NCI-H510A (cell line): ENCODE measurements around the gene TET3.
"Not testable (repeated sequence)": the region's sequence is repeated elsewhere in the genome, so short reads cannot be mapped to it uniquely, and the experiment has no call there.

Source experiments
- DNase-seq: peaks from one replicate; lab custom pipeline; 2025; lab: John Stamatoyannopoulos, UW

The TET3 gene

DNA sequence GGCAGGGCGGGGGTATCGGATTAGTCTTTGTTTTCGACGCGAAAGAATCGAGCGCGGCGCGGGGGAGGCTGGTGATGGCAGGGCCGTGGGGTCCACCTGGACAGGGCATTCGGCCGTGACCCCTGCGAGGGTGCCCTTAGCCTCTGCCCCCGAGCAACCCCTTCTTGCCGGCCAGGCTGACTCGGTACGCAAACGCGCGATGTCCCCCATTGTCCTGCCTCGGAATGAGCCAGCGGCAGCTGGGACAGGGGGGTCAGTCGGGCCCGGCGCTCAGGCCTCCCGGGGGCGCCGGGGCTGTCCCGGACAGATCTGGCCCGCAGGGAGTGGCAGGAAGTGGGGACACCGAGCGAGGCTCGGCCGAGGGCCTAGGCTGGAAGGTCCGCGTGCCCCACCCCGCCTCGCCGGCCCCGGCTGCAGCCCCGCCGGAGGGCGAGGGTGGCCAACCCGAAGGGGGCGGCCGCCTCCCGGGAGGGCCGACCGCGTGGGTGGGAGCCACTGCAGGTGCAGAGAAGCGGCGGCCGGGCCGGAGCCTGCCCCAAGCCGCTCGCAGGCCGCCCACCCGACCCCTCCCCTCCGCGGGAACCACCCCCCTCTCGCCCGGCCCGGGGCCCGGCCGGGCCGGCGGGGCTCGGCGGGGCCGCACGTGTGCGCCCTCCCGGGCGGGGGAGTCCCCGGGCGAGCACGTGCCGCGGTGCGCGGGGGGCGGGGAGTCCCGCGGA lies at the start of gene TET3:
Gene TET3 (plus strand): TSS at position 708 of the 719 bp plus-strand sequence. CDS start 1,494 bp downstream, outside the sequence.
- DNase-seq: no peak

DNA sequence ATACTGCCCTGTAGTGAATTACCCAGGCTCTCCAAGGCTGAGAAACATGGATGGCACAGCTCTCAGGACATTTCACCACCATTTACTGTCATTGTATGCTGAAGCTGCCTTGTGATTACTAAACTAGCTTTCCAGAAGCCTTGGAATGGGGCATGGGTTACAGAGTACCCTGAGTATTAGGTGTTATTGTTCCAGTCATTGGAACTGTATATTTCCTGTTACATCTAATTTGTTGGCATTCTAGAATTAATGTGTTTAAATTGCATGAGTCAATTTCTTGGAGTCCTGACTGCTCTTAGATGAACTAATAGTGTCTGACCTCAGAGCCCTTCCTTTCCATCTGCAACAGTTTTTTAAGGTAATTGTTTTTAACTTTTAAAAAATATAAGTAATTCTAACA lies 49.1 kb upstream of the TET3 start:
- no peak for DNase-seq

DNA sequence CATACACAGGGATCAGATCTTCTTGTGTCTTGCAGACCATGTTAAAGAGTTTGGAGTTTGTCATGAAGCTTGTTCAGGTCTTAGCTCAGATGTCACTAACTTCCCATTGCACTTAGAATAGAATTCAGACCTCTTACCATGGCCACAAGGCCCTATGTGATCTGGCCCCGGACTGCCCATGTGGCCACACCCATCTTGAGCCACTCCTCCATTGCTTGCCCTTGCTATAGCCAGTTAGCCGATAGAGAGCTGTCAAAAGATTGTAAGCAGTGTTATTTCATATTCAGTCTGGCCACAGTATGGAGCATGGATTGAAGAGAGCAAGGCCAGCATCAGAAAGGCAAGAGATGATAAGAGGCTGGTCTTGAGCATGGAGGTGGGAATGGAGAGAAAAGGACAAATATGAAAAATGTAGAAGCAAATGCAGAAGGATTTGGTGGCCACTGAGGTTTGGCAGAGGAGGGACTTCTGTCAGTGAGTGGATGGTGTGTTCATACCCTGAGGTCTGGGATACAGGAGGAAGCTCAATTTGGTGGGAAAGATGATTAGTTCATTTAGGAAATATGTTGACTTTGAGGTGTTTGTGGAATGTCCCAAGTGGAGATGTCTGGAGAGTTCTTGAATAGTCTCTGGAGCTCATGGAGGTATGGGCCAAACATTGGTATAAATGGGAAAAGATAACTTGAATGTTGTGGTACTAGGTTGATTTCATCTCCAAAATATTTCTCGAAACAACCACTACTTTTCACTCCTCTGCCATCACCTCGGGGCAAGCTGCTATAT lies 47.4 kb upstream of the TET3 start:
- DNase-seq: no peak

GRCh38 chr2:73937899-73938298 lies 46.8 kb upstream of the TET3 start:
- no peak for DNase-seq

DNA sequence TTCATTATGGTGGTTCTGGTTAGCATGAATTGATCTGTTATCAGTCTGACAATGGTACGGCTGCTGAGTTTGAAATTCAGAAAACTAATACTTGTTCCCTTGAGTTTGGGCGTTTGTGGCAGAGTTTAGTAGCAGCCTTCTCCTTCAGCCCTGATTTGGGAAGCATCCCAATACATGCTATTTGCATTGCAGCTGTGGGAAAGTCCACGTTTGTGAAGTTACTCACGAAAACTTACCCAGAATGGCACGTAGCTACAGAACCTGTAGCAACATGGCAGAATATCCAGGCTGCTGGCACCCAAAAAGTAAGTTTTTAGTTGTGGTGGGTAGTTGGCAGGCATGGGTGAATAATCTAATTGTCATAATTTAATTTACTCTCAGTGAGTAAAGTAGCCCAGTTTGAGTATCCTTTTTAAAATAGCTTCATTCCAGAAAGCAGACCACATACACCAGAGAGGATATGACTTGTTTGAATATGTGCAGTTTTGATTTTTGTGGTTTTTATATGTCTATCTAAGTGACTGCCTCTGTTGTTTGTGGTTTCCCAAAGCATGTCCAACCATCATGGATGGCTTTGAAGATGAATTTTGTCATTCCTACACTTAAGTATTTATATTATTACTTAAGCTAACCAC lies 45.9 kb upstream of the TET3 start:
- no peak for DNase-seq

DNA sequence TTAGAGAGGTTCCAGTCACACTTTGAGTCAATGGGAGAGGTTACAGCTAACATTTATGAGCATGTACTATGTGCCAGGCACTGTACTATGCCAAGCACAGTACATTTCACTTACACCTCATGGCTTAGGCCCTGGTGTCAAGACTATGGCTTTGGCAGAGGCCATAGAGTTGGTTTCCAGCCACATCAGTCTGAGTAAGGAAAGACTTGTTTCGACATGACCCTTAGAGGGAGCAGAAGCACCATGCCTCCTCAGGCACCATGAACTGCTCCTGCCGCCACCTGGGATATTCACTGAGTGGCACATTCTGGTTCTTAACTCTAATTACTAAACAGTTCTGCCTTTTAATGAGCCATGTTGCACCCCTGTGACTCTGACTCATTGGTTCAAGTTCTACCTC lies 45.3 kb upstream of the TET3 start:
- DNase-seq: no peak

DNA sequence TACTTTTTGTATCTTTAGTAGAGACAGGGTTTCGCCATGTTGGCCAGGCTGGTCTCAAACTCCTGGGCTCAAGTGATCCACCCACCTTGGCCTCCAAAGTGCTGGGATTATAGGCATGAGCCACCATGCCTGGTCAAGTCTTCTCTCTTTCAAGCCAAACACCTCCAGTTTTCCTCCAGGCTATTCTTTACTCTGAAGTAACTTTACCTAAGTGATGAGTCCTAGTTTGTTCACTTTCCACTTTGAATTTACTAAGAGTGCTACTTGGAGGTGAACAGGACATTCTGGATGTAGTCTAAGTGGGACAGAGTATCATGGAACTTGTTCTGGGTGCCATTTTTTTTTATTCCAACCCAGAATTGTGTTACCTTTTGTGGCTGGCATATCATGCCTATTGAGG lies 44.6 kb upstream of the TET3 start:
- not testable (repeated sequence) for DNase-seq

GRCh38 chr2:73942664-73943063 lies 42.0 kb upstream of the TET3 start:
- no peak for DNase-seq

DNA sequence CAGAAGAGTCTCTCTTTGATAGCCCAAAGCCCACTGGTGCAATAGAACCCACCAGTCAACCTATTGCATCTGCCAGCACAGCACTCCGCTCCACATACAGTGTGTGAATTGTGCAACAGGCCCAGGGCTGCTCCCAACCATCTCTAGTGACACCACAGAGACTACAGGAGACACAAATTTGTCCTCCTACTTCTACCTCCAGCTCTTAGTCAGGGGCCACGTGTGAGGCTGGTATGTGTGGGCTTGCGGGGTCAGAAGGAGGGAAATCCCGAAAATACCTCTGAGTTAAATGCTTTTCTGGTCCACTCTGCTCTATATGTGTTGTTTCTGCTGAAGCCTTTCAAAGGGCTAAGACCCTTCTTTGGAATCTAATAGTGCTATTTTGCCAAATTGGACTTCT lies 40.0 kb upstream of the TET3 start:
- DNase-seq: no peak

DNA sequence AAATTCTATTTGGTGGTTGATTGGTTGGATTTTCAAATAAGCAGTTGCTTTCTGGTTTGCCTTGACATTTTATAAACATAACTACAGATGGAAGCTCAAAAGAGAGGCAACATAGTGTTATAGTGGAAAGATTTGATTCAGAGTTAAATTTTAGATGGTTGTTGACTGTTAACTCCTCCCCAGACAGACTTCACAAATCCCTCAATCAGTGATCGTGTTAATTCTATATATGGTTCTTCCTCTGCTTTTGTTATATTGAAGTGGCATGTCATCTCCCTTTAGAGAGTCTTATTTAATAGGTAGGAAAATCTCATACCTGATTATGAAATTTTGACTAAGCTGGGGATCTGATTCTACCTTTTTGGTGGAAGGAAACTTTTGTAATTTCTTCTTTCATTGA lies 38.5 kb upstream of the TET3 start:
- no peak for DNase-seq

GRCh38 chr2:73946666-73947065 lies 38.0 kb upstream of the TET3 start:
- no peak for DNase-seq

DNA sequence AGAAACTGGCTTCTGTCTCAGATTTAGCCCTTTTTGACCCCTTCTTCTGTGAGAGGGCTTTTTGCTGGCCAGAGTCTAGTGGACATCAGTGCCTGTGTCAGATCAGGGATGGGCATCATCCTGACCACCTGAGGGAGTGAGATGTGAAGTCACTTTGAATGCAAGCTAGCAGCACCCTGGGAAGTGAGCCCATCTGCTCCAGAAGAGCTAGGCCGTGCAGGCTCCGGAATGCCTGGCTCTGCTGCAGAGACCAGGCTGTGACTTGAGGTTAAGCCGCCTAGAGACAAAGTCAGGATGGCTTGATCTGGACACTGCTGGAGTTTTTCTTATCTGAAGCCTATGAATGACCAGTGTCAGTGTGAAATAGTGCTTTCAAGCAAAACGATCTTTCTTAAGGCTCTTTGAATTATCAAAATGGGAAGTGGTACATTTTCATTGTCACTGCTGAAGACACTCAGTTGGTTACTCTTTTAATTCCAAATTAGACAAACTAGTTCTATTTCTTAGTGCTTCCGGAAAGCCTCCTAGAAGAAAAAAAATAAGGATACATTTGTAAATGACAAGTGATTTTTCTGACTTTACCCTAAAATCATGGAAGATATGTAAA lies 37.2 kb upstream of the TET3 start:
- no peak for DNase-seq

DNA sequence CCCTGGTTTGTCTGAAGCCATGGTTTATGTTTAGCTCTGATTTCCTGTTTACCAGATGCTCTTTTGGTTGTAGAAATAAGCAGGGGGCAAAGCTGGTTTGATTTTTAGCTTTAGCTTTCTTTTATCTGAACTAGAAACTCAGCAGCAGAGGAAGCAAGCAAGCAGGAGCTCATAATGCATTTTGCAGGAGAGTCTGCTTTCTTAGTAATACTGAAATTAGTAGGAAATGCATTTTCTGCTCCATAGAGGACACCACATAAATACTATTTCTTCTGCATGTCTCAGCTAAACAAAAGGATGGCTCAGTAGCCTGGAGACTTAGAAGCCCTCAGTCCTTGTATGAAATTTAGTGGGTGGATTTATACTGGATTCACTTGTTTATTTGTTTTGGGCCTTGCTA lies 34.9 kb upstream of the TET3 start:
- no peak for DNase-seq

DNA sequence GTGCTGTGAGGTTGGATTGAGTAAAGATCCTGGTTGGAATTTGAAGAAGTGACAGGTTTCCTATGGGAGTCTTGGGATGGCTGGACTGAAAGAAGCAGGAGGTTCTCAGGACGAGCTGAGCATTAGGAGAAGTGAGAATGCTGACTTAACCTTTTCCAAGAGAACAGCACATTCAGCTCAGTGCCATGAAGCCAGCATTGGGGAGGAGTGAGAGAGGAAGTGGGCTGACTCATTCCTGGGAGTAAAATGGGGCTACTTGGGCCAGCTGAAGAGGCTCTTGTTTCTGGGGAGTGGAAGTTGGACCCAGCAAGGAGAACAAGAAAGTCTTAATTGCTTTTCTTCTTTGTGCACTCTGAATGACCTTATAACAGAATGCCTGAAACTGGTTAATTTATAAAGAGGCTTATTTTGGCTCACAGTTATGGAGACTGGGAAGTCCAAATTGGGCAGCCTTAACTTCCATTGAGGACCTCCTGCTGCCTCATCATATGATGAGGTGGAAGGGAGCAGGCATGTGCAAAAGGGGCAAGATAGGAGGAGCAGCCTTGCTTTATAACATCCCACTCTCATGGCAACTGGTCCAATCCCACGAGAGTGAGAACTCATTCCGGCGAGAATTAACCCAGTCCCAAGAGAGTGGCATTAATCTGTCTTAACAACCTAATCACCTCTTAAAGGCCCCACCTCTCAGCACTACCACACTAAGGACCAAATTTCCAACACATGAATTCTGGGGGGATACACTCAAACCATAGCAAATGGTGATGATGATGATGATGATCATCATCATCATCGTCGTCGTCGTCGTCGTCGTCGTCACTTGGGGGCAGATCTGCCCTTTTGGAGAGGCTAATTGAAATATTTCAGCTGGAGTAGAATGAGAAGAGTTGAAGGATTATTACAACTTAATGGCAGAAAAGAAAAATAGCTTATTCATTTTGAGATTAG lies 31.9 kb upstream of the TET3 start:
- no peak for DNase-seq

DNA sequence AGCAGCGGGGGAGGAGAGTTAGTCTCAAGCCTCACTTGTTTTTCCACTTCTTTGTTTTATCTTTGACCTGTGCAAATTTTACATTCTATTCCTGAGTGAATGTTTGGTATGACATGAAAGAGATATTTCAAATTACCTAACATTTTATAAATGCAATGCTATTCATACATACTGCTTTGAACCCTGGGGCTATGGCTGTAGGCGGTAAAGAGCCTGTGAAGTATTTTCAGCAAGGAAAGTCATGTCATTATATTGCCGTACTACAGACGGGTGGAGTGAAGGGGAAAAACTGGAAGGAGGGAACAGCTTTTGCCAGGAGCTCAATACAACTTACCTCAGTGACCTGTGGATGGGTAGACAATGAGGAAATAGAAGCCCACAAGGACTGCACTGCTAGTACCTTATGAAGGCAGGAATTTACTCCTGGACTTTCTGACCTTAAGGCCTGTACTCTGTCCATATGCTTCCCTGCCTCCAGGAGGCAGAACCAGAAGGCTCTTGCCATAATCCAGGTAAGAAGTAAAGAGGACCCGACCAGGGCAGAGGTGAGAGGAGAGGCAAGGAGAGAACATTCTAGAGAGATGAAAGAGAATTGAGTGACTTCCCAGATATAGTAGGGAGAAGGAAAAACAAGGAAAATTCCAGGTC lies 28.4 kb upstream of the TET3 start:
- DNase-seq: no peak

DNA sequence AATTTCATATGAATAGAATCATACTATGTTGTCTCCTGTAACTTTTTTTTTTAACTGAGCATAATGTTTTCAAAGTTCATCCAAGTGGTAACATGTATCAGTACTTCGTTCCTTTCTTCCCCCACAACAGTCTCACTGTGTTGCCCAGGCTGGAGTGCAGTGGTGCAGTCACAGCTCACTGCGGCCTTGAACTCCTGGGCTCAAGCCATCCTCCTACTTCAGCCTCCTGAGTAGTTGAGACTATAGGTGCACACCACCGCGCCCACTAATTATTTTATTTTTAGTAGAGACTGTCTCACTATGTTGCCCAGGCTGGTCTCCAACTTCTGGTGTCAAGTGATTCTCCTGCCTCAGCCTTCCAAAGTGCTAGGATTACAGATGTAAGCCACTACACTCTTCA lies 23.4 kb upstream of the TET3 start:
- no peak for DNase-seq

DNA sequence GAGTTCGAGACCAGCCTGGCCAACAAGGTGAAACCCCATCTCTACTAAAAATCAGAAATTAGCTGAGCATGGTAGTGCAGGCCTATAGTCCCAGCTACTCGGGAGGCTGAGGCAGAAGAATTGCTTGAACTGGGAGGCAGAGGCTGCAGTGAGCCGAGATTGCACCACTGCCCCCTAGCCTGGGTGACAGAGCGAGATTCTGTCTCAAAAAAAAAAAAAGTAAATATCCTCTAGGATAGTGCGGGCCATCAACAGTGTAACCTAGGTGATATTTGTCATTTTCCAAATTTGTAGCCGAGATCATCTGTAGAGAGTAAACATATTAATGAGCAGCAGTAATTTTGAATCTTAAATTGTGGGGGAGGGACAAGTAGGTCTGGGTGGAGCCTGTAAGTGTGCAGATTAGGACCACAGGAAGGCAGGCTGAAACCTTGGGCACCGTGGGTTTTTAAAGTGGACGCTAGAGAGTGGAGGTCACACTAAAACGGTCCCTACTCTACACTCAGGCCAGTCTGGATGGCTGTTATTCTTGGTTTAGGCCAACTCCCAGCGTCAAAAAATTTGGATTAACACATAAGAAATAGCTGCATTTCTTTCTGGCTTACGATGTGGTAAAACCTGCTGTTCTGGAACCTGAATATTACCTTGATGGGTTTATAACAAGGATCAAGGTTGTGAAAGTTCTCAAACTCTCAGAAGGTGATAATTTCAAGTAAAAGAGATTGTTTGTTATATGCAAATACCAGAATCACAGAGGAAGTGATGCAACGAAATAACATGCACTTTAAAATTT lies 22.7 kb upstream of the TET3 start:
- DNase-seq: no peak

GRCh38 chr2:73962798-73963197 lies 21.9 kb upstream of the TET3 start:
- DNase-seq: no peak

DNA sequence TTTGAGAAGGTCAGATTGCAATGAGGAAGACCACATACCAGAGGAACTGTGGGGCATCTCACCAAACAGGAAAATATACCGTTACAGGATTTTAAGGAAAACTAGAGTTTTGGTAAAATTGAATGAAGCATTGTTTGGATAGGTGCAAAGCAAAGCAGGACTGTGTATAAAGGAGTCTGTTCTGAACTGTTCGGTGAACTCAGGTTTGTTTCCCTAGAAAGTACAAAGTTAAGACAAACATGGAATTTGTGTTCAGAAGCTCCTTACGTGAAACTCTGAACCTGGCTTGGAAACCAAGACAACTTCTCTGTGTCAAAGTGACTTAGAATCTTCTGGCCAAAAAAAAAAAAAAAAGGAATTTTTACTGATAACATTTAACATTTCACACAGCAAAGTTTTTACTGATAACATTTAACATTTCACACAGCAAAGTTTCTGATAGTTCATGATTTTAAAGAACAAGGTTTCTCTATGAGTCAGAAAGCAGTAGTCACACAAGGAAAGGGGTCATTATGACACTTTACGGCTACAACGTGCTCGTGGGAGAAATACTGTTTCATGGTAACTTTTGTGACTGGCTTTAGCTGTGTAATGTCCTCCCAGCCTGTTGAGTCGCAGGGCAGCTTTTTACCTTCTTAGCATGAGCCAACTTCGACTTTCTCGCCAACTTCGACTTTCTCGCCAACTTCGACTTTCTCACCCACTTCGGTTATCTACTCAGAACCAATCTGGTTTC lies 21.2 kb upstream of the TET3 start:
- no peak for DNase-seq

GRCh38 chr2:73964223-73964622 lies 20.5 kb upstream of the TET3 start:
- DNase-seq: no peak
